ENCODE measurements around the gene BCL3.

DNA sequence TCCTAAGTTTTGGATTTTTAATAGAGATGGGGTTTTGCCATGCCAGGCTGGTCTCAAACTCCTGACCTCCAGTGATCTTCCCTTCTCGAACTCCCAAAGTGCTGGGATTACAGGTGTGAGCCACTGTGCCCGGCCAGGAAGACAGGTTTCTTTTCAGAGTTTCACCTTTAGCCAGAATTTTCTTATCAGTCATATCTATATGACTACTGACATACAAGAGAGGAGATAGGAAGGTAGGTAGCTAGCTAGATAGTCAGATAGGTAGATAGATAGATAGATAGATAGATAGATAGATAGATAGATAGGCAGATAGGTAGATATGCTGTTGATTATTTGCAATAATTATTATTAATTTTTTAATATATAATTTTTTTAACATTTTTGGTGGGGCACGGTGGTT lies 36.8 kb downstream of the BCL3 start:
- TF ChIP-seq, protein P1, sequence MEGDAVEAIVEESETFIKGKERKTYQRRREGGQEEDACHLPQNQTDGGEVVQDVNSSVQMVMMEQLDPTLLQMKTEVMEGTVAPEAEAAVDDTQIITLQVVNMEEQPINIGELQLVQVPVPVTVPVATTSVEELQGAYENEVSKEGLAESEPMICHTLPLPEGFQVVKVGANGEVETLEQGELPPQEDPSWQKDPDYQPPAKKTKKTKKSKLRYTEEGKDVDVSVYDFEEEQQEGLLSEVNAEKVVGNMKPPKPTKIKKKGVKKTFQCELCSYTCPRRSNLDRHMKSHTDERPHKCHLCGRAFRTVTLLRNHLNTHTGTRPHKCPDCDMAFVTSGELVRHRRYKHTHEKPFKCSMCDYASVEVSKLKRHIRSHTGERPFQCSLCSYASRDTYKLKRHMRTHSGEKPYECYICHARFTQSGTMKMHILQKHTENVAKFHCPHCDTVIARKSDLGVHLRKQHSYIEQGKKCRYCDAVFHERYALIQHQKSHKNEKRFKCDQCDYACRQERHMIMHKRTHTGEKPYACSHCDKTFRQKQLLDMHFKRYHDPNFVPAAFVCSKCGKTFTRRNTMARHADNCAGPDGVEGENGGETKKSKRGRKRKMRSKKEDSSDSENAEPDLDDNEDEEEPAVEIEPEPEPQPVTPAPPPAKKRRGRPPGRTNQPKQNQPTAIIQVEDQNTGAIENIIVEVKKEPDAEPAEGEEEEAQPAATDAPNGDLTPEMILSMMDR (IDR thresholded peaks at IDR 0.05), result no peak
- TF ChIP-seq POLR2A (IDR thresholded peaks at IDR 0.05), result no peak
